Measurements from ENCODE around the gene RALGDS. TPM values are rescaled to one million over a fixed set of nuclear protein-coding genes. Genes with fewer than 3 reads are reported as not detected.

RALGDS gene
- total RNA-seq, 1 donor from 2014 or later: 19.0 TPM

GRCh38 chr9:133149130-133150015 lies 28.3 kb upstream of the RALGDS start:
- Mint-ChIP-seq H3K4me1 (ENCODE audit: low read depth) (peaks cover 25% of the 10 kb centered on the region), H3K27me3 (ENCODE audit: low read depth) (no peaks in the 10 kb centered on the region), H3K9me3 (ENCODE audit: low read depth) (no peaks in the 10 kb centered on the region), H3K4me3 (ENCODE audit: unreplicated experiment) (peak overlapping the region; percentile 65), H3K36me3 (ENCODE audit: low read depth) (no peaks in the 10 kb centered on the region), H3K27ac (ENCODE audit: unreplicated experiment) (peak overlapping the region; percentile 12)
- no peak for DNase-seq (ENCODE audit: low spot score)
- TF ChIP-seq, protein P1, sequence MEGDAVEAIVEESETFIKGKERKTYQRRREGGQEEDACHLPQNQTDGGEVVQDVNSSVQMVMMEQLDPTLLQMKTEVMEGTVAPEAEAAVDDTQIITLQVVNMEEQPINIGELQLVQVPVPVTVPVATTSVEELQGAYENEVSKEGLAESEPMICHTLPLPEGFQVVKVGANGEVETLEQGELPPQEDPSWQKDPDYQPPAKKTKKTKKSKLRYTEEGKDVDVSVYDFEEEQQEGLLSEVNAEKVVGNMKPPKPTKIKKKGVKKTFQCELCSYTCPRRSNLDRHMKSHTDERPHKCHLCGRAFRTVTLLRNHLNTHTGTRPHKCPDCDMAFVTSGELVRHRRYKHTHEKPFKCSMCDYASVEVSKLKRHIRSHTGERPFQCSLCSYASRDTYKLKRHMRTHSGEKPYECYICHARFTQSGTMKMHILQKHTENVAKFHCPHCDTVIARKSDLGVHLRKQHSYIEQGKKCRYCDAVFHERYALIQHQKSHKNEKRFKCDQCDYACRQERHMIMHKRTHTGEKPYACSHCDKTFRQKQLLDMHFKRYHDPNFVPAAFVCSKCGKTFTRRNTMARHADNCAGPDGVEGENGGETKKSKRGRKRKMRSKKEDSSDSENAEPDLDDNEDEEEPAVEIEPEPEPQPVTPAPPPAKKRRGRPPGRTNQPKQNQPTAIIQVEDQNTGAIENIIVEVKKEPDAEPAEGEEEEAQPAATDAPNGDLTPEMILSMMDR (IDR thresholded peaks at IDR 0.05): peak; percentile 63

- no peaks in the 10 kb centered on the region for H3K9me3 Mint-ChIP-seq (ENCODE audit: low read depth)
- no peaks in the 10 kb centered on the region for H3K27me3 Mint-ChIP-seq (ENCODE audit: low read depth)
- H3K27ac Mint-ChIP-seq (ENCODE audit: unreplicated experiment): peak overlapping the region; percentile 76
- H3K36me3 Mint-ChIP-seq (ENCODE audit: low read depth): no peaks in the 10 kb centered on the region
- peak overlapping the region; percentile 77 for H3K4me3 Mint-ChIP-seq (ENCODE audit: unreplicated experiment)
- peaks cover 29% of the 10 kb centered on the region for H3K4me1 Mint-ChIP-seq (ENCODE audit: low read depth)
- no peak for DNase-seq (ENCODE audit: low spot score)
- TF ChIP-seq, protein P1 (IDR thresholded peaks at IDR 0.05): no peak
Measured at GRCh38 chr9:133148199-133149129, 27.4 kb upstream of the RALGDS start.

- H3K9me3 Mint-ChIP-seq (ENCODE audit: low read depth): no peaks in the 10 kb centered on the region
- TF ChIP-seq, protein P1 (IDR thresholded peaks at IDR 0.05): peak; percentile 99
- peak overlapping the region; percentile 76 for H3K27ac Mint-ChIP-seq (ENCODE audit: unreplicated experiment)
- H3K27me3 Mint-ChIP-seq (ENCODE audit: low read depth): no peaks in the 10 kb centered on the region
- peak overlapping the region; percentile 77 for H3K4me3 Mint-ChIP-seq (ENCODE audit: unreplicated experiment)
- H3K36me3 Mint-ChIP-seq (ENCODE audit: low read depth): no peaks in the 10 kb centered on the region
- peaks cover 29% of the 10 kb centered on the region for H3K4me1 Mint-ChIP-seq (ENCODE audit: low read depth)
- DNase-seq (ENCODE audit: low spot score): no peak
Measured at GRCh38 chr9:133147412-133148198, 26.6 kb upstream of the RALGDS start.

DNA sequence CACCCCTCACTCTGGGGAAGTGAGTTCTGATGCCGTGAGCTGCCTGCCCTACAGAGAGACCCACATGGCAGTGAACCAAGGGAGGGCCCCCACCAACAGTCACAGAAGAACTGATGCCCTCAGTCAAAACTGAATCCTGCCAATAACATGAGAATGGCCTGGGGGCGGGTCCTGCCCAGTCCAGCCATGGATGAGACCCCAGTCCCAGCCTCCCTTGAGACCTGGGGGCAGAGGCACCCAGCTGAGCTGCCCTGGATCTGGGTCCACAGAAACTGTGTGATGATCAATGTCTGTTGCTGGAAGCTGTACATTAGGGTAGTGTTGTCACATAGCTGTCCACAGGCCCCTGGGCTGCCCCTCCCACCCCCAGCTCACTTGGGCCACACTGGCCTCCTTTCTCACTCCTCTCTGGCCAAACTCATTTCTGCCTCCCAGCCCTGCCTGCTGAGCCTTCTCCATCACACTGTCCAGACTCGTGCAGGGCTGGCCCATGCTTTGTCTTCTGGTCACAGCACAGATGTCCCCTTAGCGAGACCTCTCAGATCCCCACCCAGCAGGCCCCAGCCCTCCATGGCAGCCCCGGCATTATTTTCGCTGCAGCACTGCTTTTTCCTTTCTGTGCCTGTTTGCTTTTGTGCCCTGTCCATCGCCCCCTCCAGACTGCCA lies 25.8 kb upstream of the RALGDS start:
- no peaks in the 10 kb centered on the region for H3K9me3 Mint-ChIP-seq (ENCODE audit: low read depth)
- H3K27ac Mint-ChIP-seq (ENCODE audit: unreplicated experiment): no peak overlapping the region
- no peaks in the 10 kb centered on the region for H3K36me3 Mint-ChIP-seq (ENCODE audit: low read depth)

More for the DNA sequence above, 25.8 kb upstream of the RALGDS start:
- TF ChIP-seq, protein P1 (IDR thresholded peaks at IDR 0.05): no peak
- no peak for DNase-seq (ENCODE audit: low spot score)
- H3K27me3 Mint-ChIP-seq (ENCODE audit: low read depth): no peaks in the 10 kb centered on the region
- no peak overlapping the region for H3K4me3 Mint-ChIP-seq (ENCODE audit: unreplicated experiment)
- peaks cover 29% of the 10 kb centered on the region for H3K4me1 Mint-ChIP-seq (ENCODE audit: low read depth)

Data from chondrocyte (in vitro differentiated cells).